Large intestine (tissue), 3 donors: ENCODE results near the gene CAPRIN1. TPM values are rescaled to one million over a fixed set of nuclear protein-coding genes. Genes with fewer than 3 reads are reported as not detected.

ENCODE experiments used
- DNase-seq, 2 donors: peaks; one replicate each; pipeline versions ENCODE4 v3.0.0 to v3.0.0-alpha.2; 2013
- H3K27ac ChIP-seq: one replicate; pipeline ENCODE4 v1.5.1; 2013; ENCODE audit warnings: low read length
- H3K27me3 ChIP-seq: 2 replicates; pipeline ENCODE4 v1.6.1; 2013; ENCODE audit warnings: low read length; ENCODE audit not compliant: control insufficient read depth, insufficient read depth
- H3K36me3 ChIP-seq: 2 replicates; pipeline ENCODE4 v1.6.1; 2013; ENCODE audit warnings: low read length; ENCODE audit not compliant: control insufficient read depth, insufficient read depth
- H3K4me1 ChIP-seq: one replicate; pipeline ENCODE4 v1.6.1; 2013; ENCODE audit warnings: low read length; ENCODE audit not compliant: control insufficient read depth, insufficient read depth
- H3K4me3 ChIP-seq: one replicate; pipeline ENCODE4 v1.5.1; 2013; ENCODE audit warnings: low read length
- H3K9me3 ChIP-seq: one replicate; pipeline ENCODE4 v1.6.1; 2013; ENCODE audit warnings: mild to moderate bottlenecking, low read depth, low read length, moderate library complexity; ENCODE audit not compliant: control insufficient read depth
- WGBS: methylation state at CpG from one replicate; pipeline ENCODE4 v1.1.5; 2013; ENCODE audit warnings: low lambda C conversion rate; ENCODE audit not compliant: insufficient coverage; 5-methylcytosine and 5-hydroxymethylcytosine counted together
- polyA plus RNA-seq: library from polyadenylated mRNA; unstranded; fragments of 120-200 nt; gene quantifications from one replicate; pipeline ENCODE4 v1.2.1, GENCODE V29; 2013

The CAPRIN1 gene
- polyA plus RNA-seq, 1 donor: 162 TPM

GRCh38 chr11:34027516-34028408, 23.8 kb upstream of the CAPRIN1 start:
- Histone ChIP-seq H3K27me3 (no peaks in the 10 kb centered on the region), H3K27ac (peak overlapping the region; percentile 83), H3K9me3 (no peaks in the 10 kb centered on the region), H3K4me3 (no peak overlapping the region), H3K36me3 (no peaks in the 10 kb centered on the region), H3K4me1 (peaks cover 13% of the 10 kb centered on the region)
- peak; percentile 89 to 96 for DNase-seq
- WGBS: no CpG with 5 or more reads among the region's 10 CpGs

- no peak for DNase-seq
- Histone ChIP-seq H3K27ac (peak overlapping the region; percentile 83), H3K9me3 (no peaks in the 10 kb centered on the region)
These were observed 23.1 kb upstream of the CAPRIN1 start for GRCh38 chr11:34028425-34028824.

GRCh38 chr11:34029176-34029575, 22.4 kb upstream of the CAPRIN1 start:
- no peaks in the 10 kb centered on the region for H3K36me3 ChIP-seq
- no peaks in the 10 kb centered on the region for H3K9me3 ChIP-seq
- H3K4me1 ChIP-seq: peaks cover 13% of the 10 kb centered on the region
- DNase-seq: no peak
- H3K27ac ChIP-seq: no peak overlapping the region
- WGBS: no CpG with 5 or more reads among the region's 4 CpGs
- no peaks in the 10 kb centered on the region for H3K27me3 ChIP-seq
- no peak overlapping the region for H3K4me3 ChIP-seq

More at GRCh38 chr11:34028425-34028824, 23.1 kb upstream of the CAPRIN1 start:
- no peaks in the 10 kb centered on the region for H3K36me3 ChIP-seq
- WGBS: no CpG with 5 or more reads among the region's 2 CpGs
- H3K4me3 ChIP-seq: no peak overlapping the region
- H3K4me1 ChIP-seq: peaks cover 13% of the 10 kb centered on the region
- H3K27me3 ChIP-seq: no peaks in the 10 kb centered on the region

- Histone ChIP-seq H3K4me3 (no peak overlapping the region), H3K27ac (no peak overlapping the region), H3K27me3 (no peaks in the 10 kb centered on the region), H3K9me3 (no peaks in the 10 kb centered on the region), H3K4me1 (peaks cover 13% of the 10 kb centered on the region), H3K36me3 (no peaks in the 10 kb centered on the region)
- WGBS: no CpG with 5 or more reads among the region's 1 CpG
- DNase-seq: no peak
These were observed 21.1 kb upstream of the CAPRIN1 start for GRCh38 chr11:34030382-34030781.

GRCh38 chr11:34033399-34033798, 18.1 kb upstream of the CAPRIN1 start:
- WGBS: no CpG with 5 or more reads among the region's 2 CpGs
- no peak for DNase-seq
- H3K9me3 ChIP-seq: no peaks in the 10 kb centered on the region

GRCh38 chr11:34034053-34034452, 17.5 kb upstream of the CAPRIN1 start:
- Histone ChIP-seq H3K9me3 (no peaks in the 10 kb centered on the region), H3K27ac (no peak overlapping the region), H3K4me1 (peaks cover 11% of the 10 kb centered on the region), H3K36me3 (no peaks in the 10 kb centered on the region), H3K27me3 (no peaks in the 10 kb centered on the region), H3K4me3 (no peak overlapping the region)
- no CpG with 5 or more reads among the region's 6 CpGs for WGBS
- no peak for DNase-seq

More at GRCh38 chr11:34033399-34033798, 18.1 kb upstream of the CAPRIN1 start:
- Histone ChIP-seq H3K36me3 (no peaks in the 10 kb centered on the region), H3K27ac (no peak overlapping the region), H3K4me3 (no peak overlapping the region), H3K4me1 (peaks cover 15% of the 10 kb centered on the region), H3K27me3 (no peaks in the 10 kb centered on the region)

- no peaks in the 10 kb centered on the region for H3K27me3 ChIP-seq
- peak; percentile 39 to 49 for DNase-seq
- H3K9me3 ChIP-seq: no peaks in the 10 kb centered on the region
- WGBS: no CpG with 5 or more reads among the region's 1 CpG
- H3K27ac ChIP-seq: no peak overlapping the region
- H3K36me3 ChIP-seq: no peaks in the 10 kb centered on the region
- no peak overlapping the region for H3K4me3 ChIP-seq
- peaks cover 11% of the 10 kb centered on the region for H3K4me1 ChIP-seq
These were observed 15.1 kb upstream of the CAPRIN1 start for GRCh38 chr11:34036456-34036855.

- no CpG with 5 or more reads among the region's 2 CpGs for WGBS
- Histone ChIP-seq H3K36me3 (no peaks in the 10 kb centered on the region), H3K27ac (no peak overlapping the region), H3K27me3 (no peaks in the 10 kb centered on the region), H3K4me3 (no peak overlapping the region), H3K4me1 (peaks cover 11% of the 10 kb centered on the region), H3K9me3 (no peaks in the 10 kb centered on the region)
- no peak for DNase-seq
These were observed 14.5 kb upstream of the CAPRIN1 start for GRCh38 chr11:34037016-34037415.

- H3K4me3 ChIP-seq: no peak overlapping the region
- WGBS: 94% methylated on average over 6 of the region's 11 CpGs
- no peaks in the 10 kb centered on the region for H3K27me3 ChIP-seq
- DNase-seq: no peak
- no peaks in the 10 kb centered on the region for H3K36me3 ChIP-seq
- H3K9me3 ChIP-seq: no peaks in the 10 kb centered on the region
- H3K27ac ChIP-seq: no peak overlapping the region
- peaks cover 11% of the 10 kb centered on the region for H3K4me1 ChIP-seq
These were observed 11.0 kb upstream of the CAPRIN1 start for GRCh38 chr11:34040571-34040970.

GRCh38 chr11:34044664-34045485, 6.7 kb upstream of the CAPRIN1 start:
- no peaks in the 10 kb centered on the region for H3K4me1 ChIP-seq
- DNase-seq: no peak
- H3K4me3 ChIP-seq: no peak overlapping the region
- WGBS: 70% methylated on average over 6 of the region's 27 CpGs
- H3K27me3 ChIP-seq: no peaks in the 10 kb centered on the region
- H3K27ac ChIP-seq: no peak overlapping the region
- H3K36me3 ChIP-seq: no peaks in the 10 kb centered on the region
- no peaks in the 10 kb centered on the region for H3K9me3 ChIP-seq
